HG02678 (cell line): ENCODE data around the gene ZNF487.

Experiments
- ATAC-seq: cut with Tn5 transposase; IDR thresholded peaks from one replicate; pipeline ENCODE4 v1.9.1; 2021; ENCODE audit warnings: mild to moderate bottlenecking, moderate library complexity; ENCODE audit not compliant: unreplicated experiment

ZNF487 gene

DNA sequence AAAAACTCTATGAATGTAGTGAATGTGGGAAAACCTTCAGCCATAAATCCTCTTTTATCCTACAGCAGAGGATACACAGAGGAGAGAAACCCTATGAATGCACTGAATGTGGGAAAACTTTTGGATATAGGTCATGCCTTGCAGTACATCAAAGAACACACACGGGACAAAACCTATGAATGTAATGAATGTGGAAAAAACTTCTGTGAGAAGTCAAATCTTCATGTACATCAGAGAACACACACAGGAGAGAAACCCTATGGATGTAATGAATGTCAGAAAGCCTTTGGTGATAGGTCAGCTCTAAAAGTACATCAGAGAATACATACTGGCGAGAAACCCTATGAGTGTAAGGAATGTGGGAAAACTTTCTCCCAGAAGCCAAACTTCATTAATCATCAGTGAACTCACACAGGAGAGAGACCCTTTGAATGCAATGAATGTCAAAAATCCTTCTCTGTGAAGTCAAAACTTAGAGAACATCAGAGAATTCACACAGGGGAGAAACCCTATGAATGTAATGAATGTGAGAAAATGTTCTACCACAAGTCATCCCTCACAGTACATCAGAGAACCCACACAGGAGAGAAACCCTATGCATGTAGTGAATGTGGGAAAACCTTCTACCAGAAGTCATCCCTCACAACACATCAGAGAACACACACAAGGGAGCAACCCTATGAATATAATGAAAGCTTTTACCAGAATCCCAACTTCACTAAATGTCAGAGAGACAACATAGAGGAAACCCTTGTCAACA, 45.6 kb downstream of the ZNF487 start:
- no peak for ATAC-seq

DNA sequence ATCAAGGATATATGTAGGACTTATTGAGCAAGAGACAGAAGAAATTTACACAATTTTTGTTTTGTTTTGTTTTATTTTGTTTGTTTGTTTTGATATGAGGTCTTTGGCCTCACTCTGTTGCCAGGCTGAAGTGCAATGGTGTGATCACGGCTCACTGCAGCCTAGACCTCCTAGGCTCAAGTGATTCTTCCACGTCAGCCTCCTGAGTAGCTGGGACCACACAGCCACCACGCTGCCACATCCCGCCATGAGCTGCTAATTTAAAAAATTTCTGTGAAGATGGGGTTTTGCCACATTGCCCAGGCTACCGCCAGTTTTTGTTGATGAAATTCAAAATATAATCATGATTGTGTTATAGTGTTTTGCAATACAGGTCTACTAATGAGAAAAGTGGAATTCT, 54.9 kb downstream of the ZNF487 start:
- no peak for ATAC-seq

GRCh38 chr10:43502931-43503330, 66.0 kb downstream of the ZNF487 start:
- ATAC-seq, result no peak

- no peak for ATAC-seq
These were observed 87.7 kb downstream of the ZNF487 start for GRCh38 chr10:43524434-43525247.
